ENCODE results near the gene EBF3. TPM values are rescaled to one million over a fixed set of nuclear protein-coding genes. Genes with fewer than 3 reads are reported as not detected.

The EBF3 gene
- total RNA-seq, 1 donor from 2014 or later, result not detected

DNA sequence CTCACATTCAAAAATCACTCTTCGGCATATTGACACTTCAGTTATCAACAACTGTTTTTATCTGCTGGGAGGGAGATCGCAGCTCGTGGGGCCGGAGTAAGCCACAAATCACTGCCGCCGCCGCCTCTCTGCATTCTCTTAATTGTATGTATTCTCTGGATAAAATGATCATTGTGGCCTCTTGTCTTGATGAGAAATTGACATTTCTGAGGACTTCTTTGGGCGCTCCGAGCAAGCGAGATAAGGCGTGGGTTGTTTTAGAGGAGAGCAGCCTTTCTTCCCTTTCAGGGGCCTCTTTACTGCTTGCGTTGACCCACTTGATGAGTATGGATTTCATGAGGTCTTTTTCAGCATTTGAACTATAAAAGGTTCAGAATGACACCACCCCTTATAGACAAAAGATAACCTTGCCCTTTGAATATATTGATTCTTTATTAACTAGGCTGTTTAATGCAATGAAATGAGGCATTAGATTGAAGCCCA lies 130.6 kb downstream of the EBF3 start:
- no peak for DNase-seq (ENCODE audit: low read depth)

DNA sequence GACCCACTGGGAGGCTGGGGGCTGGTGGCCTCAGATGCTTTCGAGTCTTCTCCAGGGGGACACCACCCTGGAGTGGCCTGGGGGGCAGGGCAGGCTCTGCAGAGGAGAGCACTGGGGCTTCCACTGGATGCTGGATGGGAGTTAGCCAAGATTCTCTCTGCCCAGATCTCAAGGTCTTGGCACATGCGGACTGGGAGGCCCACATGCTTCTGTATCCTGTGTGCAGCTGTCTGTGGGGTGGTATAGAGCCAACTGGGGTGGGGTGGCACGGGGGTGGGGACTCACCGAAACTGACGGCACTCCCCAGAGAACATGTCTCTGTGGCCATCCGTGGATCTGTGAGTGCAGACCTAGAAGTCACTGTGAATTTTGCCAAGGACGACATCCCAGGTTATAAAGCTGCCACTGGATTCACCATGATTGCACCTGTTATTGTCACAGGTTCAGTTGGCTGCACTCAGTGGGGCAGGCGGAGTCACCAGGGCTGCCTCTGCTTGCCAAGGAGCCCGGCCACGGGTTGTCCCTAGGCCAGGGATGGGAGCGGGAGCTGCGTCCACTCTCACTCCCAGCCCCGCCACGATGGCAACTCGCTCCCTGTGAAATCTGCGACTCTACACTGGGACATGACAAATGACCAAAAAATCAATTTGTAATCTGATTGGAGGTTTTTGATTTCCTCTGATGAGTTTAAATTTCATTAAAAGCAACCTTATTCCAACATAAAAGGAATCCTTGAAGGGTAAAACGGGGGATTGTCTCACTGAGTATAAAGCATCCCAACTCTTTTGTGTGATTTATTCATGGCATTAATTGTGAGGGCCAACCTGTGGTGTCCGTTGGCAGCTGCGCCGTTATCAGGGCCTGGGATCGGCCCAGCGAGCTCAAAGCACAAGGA lies 131.3 kb downstream of the EBF3 start:
- H3K27me3 ChIP-seq (ENCODE audit: control insufficient read depth, insufficient read depth, low read length), result no peaks in the 10 kb centered on the region
- no peak for DNase-seq (ENCODE audit: low read depth)
- TF ChIP-seq, protein P1, sequence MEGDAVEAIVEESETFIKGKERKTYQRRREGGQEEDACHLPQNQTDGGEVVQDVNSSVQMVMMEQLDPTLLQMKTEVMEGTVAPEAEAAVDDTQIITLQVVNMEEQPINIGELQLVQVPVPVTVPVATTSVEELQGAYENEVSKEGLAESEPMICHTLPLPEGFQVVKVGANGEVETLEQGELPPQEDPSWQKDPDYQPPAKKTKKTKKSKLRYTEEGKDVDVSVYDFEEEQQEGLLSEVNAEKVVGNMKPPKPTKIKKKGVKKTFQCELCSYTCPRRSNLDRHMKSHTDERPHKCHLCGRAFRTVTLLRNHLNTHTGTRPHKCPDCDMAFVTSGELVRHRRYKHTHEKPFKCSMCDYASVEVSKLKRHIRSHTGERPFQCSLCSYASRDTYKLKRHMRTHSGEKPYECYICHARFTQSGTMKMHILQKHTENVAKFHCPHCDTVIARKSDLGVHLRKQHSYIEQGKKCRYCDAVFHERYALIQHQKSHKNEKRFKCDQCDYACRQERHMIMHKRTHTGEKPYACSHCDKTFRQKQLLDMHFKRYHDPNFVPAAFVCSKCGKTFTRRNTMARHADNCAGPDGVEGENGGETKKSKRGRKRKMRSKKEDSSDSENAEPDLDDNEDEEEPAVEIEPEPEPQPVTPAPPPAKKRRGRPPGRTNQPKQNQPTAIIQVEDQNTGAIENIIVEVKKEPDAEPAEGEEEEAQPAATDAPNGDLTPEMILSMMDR (IDR thresholded peaks at IDR 0.05; ENCODE audit: insufficient read depth, low read length, poor library complexity, severe bottlenecking), result no peak
- H3K4me3 ChIP-seq (ENCODE audit: low read depth, low read length), result no peak overlapping the region
- no peaks in the 10 kb centered on the region for H3K36me3 ChIP-seq (ENCODE audit: control insufficient read depth, insufficient read depth, low read length)

More for the DNA sequence above, 130.6 kb downstream of the EBF3 start:
- Histone ChIP-seq H3K36me3 (ENCODE audit: control insufficient read depth, insufficient read depth, low read length) (no peaks in the 10 kb centered on the region), H3K4me3 (ENCODE audit: low read depth, low read length) (no peak overlapping the region), H3K27me3 (ENCODE audit: control insufficient read depth, insufficient read depth, low read length) (no peaks in the 10 kb centered on the region)
- TF ChIP-seq, protein P1 (IDR thresholded peaks at IDR 0.05; ENCODE audit: insufficient read depth, low read length, poor library complexity, severe bottlenecking), result no peak

DNA sequence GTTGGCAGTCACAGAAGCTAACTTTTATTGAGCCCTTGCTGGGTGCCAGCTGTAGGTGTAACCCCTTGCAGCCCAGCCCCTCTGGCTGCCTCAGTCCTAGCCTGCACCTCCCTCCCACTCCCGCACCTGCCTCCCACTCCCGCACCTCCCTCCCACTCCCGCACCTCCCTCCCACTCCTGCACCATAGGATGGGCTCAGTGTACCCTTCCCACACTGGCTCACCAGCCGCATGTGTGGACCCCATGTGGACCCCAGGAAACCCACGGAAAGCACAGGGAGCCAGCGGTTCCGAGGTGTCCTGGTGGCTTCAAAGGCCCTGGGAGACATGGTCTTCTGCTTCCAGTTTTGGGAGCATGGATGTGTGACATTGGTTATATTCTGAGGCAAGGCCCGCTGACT lies 132.9 kb downstream of the EBF3 start:
- H3K36me3 ChIP-seq (ENCODE audit: control insufficient read depth, insufficient read depth, low read length), result no peaks in the 10 kb centered on the region
- no peak overlapping the region for H3K4me3 ChIP-seq (ENCODE audit: low read depth, low read length)
- DNase-seq (ENCODE audit: low read depth), result no peak
- TF ChIP-seq, protein P1 (IDR thresholded peaks at IDR 0.05; ENCODE audit: insufficient read depth, low read length, poor library complexity, severe bottlenecking), result no peak
- H3K27me3 ChIP-seq (ENCODE audit: control insufficient read depth, insufficient read depth, low read length), result no peaks in the 10 kb centered on the region

DNA sequence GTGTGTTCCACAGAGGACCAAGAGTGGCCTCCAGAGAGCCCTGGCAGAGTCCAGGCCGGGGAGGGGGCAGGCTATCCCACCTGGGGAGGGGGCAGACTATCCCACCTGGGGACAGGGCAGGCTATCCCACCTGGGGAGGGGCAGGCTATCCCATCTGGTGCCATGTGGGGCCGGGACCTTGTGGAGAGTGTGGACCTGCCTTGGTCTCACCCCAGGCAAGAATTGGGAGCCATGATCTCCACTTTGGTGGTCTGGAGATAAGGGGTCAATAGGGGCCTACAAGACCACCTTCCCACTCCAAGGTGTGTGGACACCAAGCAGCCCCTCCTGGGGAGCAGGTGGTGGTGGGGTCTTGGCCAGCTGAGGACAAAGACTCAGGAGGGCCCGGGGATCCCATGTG lies 138.2 kb downstream of the EBF3 start:
- TF ChIP-seq, protein P1 (IDR thresholded peaks at IDR 0.05; ENCODE audit: insufficient read depth, low read length, poor library complexity, severe bottlenecking), result no peak

DNA sequence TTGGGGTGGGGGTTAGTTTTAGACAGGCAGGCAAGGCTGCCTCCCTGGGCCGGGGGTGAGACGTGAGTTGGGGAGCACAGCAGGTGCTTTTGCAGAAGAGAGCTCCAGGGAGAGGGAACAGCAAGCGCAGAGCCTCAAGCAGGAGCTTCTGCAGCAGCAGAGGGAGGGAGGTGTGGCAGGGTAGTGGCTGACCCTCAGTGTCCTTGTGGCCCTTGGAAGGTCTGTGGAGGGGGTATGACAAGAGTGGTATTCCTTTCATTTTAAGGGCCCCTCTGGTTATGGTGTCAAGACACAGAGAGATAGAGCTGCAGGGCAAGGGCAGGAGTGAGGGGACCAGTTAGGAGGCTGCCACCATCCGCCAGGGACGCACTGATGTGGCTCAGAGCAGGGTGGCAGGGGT lies 138.9 kb downstream of the EBF3 start:
- TF ChIP-seq, protein P1 (IDR thresholded peaks at IDR 0.05; ENCODE audit: insufficient read depth, low read length, poor library complexity, severe bottlenecking), result no peak
- Histone ChIP-seq H3K36me3 (ENCODE audit: control insufficient read depth, insufficient read depth, low read length) (no peaks in the 10 kb centered on the region), H3K27me3 (ENCODE audit: control insufficient read depth, insufficient read depth, low read length) (no peaks in the 10 kb centered on the region)

More for the DNA sequence above, 138.2 kb downstream of the EBF3 start:
- no peaks in the 10 kb centered on the region for H3K36me3 ChIP-seq (ENCODE audit: control insufficient read depth, insufficient read depth, low read length)
- no peak overlapping the region for H3K4me3 ChIP-seq (ENCODE audit: low read depth, low read length)
- DNase-seq (ENCODE audit: low read depth), result no peak
- no peaks in the 10 kb centered on the region for H3K27me3 ChIP-seq (ENCODE audit: control insufficient read depth, insufficient read depth, low read length)

More for the DNA sequence above, 138.9 kb downstream of the EBF3 start:
- no peak overlapping the region for H3K4me3 ChIP-seq (ENCODE audit: low read depth, low read length)
- DNase-seq (ENCODE audit: low read depth), result no peak

Data from kidney epithelial cell (primary cell).